Transverse colon (tissue), 4 donors: ENCODE measurements around the gene ACTR1A. TPM values are rescaled to one million over a fixed set of nuclear protein-coding genes. Genes with fewer than 3 reads are reported as not detected.
"Not testable (repeated sequence)": the region's sequence is repeated elsewhere in the genome, so short reads cannot be mapped to it uniquely, and the experiment has no call there.

ENCODE experiments used
- DNase-seq: peaks from one replicate; pipeline ENCODE4 v3.0.0-alpha.2; 2019
- H3K27ac ChIP-seq, 4 donors: fragments of 200-600 bp; sonication (generic); 2 replicates each; pipeline ENCODE4 v1.5.1; 2016 to 2018; ENCODE audit warnings: inconsistent platforms in 4 of 4
- H3K27me3 ChIP-seq: fragments of 200-600 bp; sonication (generic); 2 replicates; pipeline ENCODE4 v1.5.1; 2017; ENCODE audit warnings: inconsistent platforms
- H3K36me3 ChIP-seq, 4 donors: fragments of 200-600 bp; sonication (generic); 2 replicates each; pipeline ENCODE4 v1.5.1; 2017 to 2019; ENCODE audit warnings: inconsistent platforms in 4 of 4
- H3K4me1 ChIP-seq, 4 donors: fragments of 200-600 bp; sonication (generic); 2 replicates each; pipeline ENCODE4 v1.5.1; 2017 to 2020; ENCODE audit warnings: inconsistent platforms in 4 of 4
- H3K4me3 ChIP-seq, 4 donors: fragments of 200-600 bp; sonication (generic); 1 replicate in 1 of 4; 2 replicates in 3 of 4; pipeline versions ENCODE4 v1.5.1 to v1.6.1; 2017 to 2019; ENCODE audit warnings: inconsistent platforms in 4 of 4
- H3K9me3 ChIP-seq, 2 donors: fragments of 200-600 bp; sonication (generic); 2 replicates each; pipeline ENCODE4 v1.5.1; 2017 to 2019; ENCODE audit warnings: inconsistent platforms in 2 of 2
- EP300 ChIP-seq: sonication (generic); formaldehyde crosslinking; IDR thresholded peaks from one replicate; pipeline ENCODE4 v1.6.1; 2017; ENCODE audit warnings: antibody characterized with exemption, low read depth
- POLR2A ChIP-seq: fragments of 450-650 bp; IDR thresholded peaks from one replicate; pipeline ENCODE4 v1.6.1; 2016; ENCODE audit warnings: antibody characterized with exemption, mild to moderate bottlenecking, moderate library complexity
- POLR2AphosphoS5 ChIP-seq, 3 donors: sonication (generic); formaldehyde crosslinking; IDR thresholded peaks; one replicate each; pipeline ENCODE4 v1.6.1; 2016; ENCODE audit warnings: antibody characterized with exemption in 3 of 3
- WGBS, 2 donors: methylation state at CpG; one replicate each; pipeline ENCODE4 v1.1.5; 2018; ENCODE audit warnings: low coverage in 1 of 2; 5-methylcytosine and 5-hydroxymethylcytosine counted together
- in situ Hi-C, 4 donors: fragments of 200-750 bp; cut with MboI; loops; one replicate each; pipeline versions ENCODE4 v1.15.0 to v1.15.1; 2017; ENCODE audit warnings: low sequenced_read_pairs in 3 of 4, low pct_ligation_motif_present in 1 of 4, low pct_unique_long_range_greater_than_20kb in 1 of 4
- intact Hi-C: fragments of 100-400 bp; cut with DNase I; formaldehyde crosslinking; loops from one replicate; pipeline ENCODE4 v1.15.1; 2023; ENCODE audit warnings: low total_unique reads
- total RNA-seq, 4 donors: library from RNA; depleted of rRNA; stranded (reverse); fragments of >200 nt; gene quantifications; one replicate each; pipeline ENCODE4 v1.1.0, GENCODE V29; 2016
- TF ChIP-seq, protein P1 (sequence below), 5 experiments: fragments of 200-600 bp in 3 of 5; fragments of 450-650 bp in 2 of 5; sonication (generic) in 3 of 5; IDR thresholded peaks; 1 replicate in 2 of 5; 2 replicates in 3 of 5; pipeline ENCODE4 v1.5.1; 2016 to 2017; ENCODE audit warnings: antibody characterized with exemption in 5 of 5, inconsistent platforms in 3 of 5, mild to moderate bottlenecking in 2 of 5, moderate library complexity in 1 of 5

ACTR1A gene
- total RNA-seq, 4 donors from 2014 or later = 49.7 to 90.8 (median 79.4) TPM

DNA sequence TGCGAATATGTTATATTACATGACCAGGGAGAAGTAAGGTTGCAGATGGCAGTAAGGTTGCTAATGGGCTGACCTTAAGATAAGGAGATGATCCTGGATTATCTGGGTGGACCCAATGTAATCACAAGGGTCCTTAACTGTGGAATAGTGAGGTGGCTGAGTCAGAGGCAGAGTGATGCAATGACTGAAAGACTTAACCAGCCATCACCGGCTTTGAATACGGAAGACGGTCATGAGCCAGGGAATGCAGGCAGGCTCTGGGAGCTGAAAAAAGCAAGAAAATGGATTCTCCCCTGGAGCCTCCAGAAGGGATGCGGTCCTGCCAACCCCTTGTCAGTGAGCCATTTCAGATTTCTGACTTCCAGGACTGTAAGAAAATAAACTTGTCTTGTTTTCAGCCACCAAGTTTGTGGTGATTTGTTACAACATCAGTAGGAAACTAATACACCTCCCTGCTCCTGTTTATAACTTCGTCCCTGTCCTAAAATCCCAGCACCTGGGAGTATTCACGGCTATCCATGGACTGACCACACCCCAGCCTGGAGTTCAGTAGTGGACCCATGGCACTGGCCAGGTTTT is 46.5 kb downstream of the ACTR1A start:
- H3K4me3 ChIP-seq = no peak overlapping the region
- H3K27ac ChIP-seq = no peak overlapping the region
- 81 to 100% methylated on average over 2 to 7 of the region's 7 CpGs for WGBS, 2 donors
- peak; percentile 28 for DNase-seq
- intact Hi-C loops = no loop called here
- no peaks in the 10 kb centered on the region for H3K9me3 ChIP-seq
- in situ Hi-C loops = no loop called here
- no peaks in the 10 kb centered on the region for H3K27me3 ChIP-seq
- H3K4me1 ChIP-seq = peaks cover 0 to 17% (median 11%) of the 10 kb centered on the region in 4 donors
- TF ChIP-seq, protein P1, sequence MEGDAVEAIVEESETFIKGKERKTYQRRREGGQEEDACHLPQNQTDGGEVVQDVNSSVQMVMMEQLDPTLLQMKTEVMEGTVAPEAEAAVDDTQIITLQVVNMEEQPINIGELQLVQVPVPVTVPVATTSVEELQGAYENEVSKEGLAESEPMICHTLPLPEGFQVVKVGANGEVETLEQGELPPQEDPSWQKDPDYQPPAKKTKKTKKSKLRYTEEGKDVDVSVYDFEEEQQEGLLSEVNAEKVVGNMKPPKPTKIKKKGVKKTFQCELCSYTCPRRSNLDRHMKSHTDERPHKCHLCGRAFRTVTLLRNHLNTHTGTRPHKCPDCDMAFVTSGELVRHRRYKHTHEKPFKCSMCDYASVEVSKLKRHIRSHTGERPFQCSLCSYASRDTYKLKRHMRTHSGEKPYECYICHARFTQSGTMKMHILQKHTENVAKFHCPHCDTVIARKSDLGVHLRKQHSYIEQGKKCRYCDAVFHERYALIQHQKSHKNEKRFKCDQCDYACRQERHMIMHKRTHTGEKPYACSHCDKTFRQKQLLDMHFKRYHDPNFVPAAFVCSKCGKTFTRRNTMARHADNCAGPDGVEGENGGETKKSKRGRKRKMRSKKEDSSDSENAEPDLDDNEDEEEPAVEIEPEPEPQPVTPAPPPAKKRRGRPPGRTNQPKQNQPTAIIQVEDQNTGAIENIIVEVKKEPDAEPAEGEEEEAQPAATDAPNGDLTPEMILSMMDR (IDR thresholded peaks at IDR 0.05) = no peak
- TF ChIP-seq POLR2A (no peak), POLR2AphosphoS5 (IDR thresholded peaks at IDR 0.05) (no peak), EP300 (no peak)
- no peaks in the 10 kb centered on the region for H3K36me3 ChIP-seq

DNA sequence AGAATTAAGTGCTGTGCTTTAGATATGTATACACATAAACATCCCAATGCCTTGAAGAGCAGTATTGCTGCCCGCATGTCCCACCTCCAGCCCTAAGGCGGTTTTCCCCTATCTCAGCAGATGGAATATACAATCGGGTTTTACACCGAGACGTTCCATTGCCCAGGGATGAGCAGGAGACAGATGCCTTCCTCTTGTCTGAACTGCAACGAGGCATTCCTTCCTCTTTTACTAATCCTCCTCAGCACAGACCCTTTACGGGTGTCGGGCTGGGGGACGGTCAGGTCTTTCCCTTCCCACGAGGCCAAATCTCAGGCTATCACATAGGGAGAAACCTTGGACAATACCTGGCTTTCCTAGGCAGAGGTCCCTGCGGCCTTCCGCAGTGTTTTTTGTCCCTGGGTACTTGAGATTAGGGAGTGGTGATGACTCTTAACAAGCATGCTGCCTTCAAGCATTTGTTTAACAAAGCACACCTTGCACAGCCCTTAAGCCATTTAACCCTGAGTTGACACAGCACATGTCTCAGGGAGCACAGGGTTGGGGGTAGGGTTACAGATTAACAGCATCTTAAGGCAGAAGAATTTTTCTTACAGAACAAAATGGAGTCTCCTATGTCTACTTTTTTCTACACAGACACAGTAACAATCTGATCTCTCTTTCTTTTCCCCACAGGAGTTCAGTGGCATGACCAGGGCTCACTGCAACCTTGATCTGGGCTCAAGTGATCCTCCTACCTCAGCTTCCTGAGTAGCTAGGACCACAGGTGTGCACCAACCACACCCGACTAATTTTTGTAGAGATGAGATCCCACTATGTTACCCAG is 47.6 kb downstream of the ACTR1A start:
- H3K36me3 ChIP-seq, H3K27me3 ChIP-seq, DNase-seq, H3K4me3 ChIP-seq, H3K9me3 ChIP-seq, H3K27ac ChIP-seq, in situ Hi-C loops, intact Hi-C loops: not testable (repeated sequence)
- WGBS, 2 donors = 82 to 100% methylated on average over 2 to 13 of the region's 13 CpGs
- peaks cover 0 to 13% (median 7%) of the 10 kb centered on the region in 4 donors for H3K4me1 ChIP-seq

DNA sequence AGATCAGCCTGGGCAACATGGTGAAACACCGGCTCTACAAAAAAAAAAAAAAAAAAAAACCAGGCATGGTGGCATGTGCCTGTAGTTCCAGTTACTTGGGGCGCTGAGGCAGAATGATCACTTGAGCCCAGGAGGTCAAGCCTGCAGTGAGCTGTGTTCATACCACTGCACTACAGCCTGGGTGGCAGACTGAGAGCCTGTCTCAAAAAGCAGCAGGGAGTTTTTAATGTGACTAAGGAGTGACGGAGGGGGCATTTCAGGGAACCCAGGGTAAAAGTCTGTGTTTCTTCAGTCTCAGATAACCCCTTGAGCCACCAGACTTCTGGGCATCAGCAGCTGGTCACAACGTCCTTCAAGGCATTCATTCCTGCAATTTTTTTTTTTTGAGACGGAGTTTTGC is 49.0 kb downstream of the ACTR1A start:
- no peaks in the 10 kb centered on the region for H3K27me3 ChIP-seq
- no peak for TF ChIP-seq POLR2AphosphoS5 (IDR thresholded peaks at IDR 0.05)
- TF ChIP-seq EP300 = no peak
- TF ChIP-seq, protein P1 (IDR thresholded peaks at IDR 0.05) = no peak
- no peak for TF ChIP-seq POLR2A
- H3K9me3 ChIP-seq = no peaks in the 10 kb centered on the region
- intact Hi-C loops (no loop called here), in situ Hi-C loops (no loop called here)
- peak overlapping the region; percentile 22 to 58 (median 37) for H3K27ac ChIP-seq
- WGBS, 2 donors = 80 to 87% methylated on average over 5 of the region's 5 CpGs
- DNase-seq = no peak
- no peaks in the 10 kb centered on the region for H3K36me3 ChIP-seq
- peaks cover 4 to 16% (median 9%) of the 10 kb centered on the region in 4 donors for H3K4me1 ChIP-seq
- no peak overlapping the region for H3K4me3 ChIP-seq

DNA sequence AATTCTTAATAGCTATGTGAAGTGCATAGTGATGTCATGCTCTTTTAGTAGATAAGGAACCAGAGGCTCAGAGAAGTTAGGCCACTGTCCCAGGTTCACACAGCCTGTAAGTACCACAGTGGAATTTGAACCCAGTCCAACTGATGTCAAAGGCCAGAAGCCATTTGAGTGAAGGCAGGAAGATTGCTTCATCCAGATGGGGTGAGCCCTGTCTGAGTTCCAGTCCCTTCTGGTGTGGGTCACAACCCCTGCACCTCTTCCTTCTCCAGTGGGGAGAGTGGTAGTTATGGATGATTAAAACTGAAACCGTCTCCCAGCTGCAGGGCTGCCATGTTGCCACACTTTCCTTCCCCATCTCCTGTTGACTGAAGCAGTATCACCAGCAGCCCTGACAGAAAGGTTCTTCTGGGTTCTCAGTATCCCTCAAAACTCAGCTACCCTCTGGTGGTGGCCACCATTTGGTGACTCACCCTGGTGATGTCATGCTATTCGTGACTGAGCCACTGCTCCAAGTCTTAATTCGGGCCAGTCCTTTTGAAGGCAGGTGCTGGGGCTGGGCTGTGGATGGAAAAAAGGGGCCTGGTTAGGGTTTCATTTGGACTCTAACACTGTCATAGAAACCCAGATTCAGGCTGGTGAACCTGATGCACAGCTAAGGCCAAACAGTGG is 49.7 kb downstream of the ACTR1A start:
- Histone ChIP-seq H3K27ac (peak overlapping the region; percentile 22 to 58 (median 37)), H3K4me1 (peaks cover 4 to 16% (median 9%) of the 10 kb centered on the region in 4 donors), H3K9me3 (no peaks in the 10 kb centered on the region), H3K4me3 (no peak overlapping the region), H3K36me3 (no peaks in the 10 kb centered on the region), H3K27me3 (no peaks in the 10 kb centered on the region)
- in situ Hi-C loops = no loop called here
- DNase-seq = peak; percentile 25
- TF ChIP-seq, protein P1 (IDR thresholded peaks at IDR 0.05) = no peak
- TF ChIP-seq POLR2A = no peak
- no peak for TF ChIP-seq EP300
- no peak for TF ChIP-seq POLR2AphosphoS5 (IDR thresholded peaks at IDR 0.05)
- intact Hi-C loops = no loop called here
- 40 to 59% methylated on average over 1 to 3 of the region's 3 CpGs for WGBS, 2 donors
